KOPT-K1 (cell line): ENCODE measurements around the gene PLIN3.
"Not testable (repeated sequence)": the region's sequence is repeated elsewhere in the genome, so short reads cannot be mapped to it uniquely, and the experiment has no call there.

Experiments
- H3K27ac ChIP-seq: fragments of 200-600 bp; sonication (generic); 2 replicates; pipeline ENCODE4 v1.5.1; 2016; ENCODE audit warnings: antibody characterized with exemption, mild to moderate bottlenecking, low read depth, low read length; ENCODE audit not compliant: poor library complexity, severe bottlenecking
- H3K36me3 ChIP-seq: fragments of 200-600 bp; sonication (generic); 2 replicates; pipeline ENCODE4 v1.5.1; 2017; ENCODE audit warnings: antibody characterized with exemption, mild to moderate bottlenecking, low read length, moderate library complexity; ENCODE audit not compliant: insufficient read depth
- H3K9me3 ChIP-seq: fragments of 200-600 bp; sonication (generic); 2 replicates; pipeline ENCODE4 v1.5.1; 2017; ENCODE audit warnings: antibody characterized with exemption, low read length, mild to moderate bottlenecking; ENCODE audit not compliant: insufficient read depth, poor library complexity, severe bottlenecking

Gene PLIN3

GRCh38 chr19:4792019-4792865 is 75.2 kb downstream of the PLIN3 start:
- H3K36me3 ChIP-seq, result peaks cover 45% of the 10 kb centered on the region
- H3K9me3 ChIP-seq, result not testable (repeated sequence)
- H3K27ac ChIP-seq, result peak overlapping the region; percentile 91

DNA sequence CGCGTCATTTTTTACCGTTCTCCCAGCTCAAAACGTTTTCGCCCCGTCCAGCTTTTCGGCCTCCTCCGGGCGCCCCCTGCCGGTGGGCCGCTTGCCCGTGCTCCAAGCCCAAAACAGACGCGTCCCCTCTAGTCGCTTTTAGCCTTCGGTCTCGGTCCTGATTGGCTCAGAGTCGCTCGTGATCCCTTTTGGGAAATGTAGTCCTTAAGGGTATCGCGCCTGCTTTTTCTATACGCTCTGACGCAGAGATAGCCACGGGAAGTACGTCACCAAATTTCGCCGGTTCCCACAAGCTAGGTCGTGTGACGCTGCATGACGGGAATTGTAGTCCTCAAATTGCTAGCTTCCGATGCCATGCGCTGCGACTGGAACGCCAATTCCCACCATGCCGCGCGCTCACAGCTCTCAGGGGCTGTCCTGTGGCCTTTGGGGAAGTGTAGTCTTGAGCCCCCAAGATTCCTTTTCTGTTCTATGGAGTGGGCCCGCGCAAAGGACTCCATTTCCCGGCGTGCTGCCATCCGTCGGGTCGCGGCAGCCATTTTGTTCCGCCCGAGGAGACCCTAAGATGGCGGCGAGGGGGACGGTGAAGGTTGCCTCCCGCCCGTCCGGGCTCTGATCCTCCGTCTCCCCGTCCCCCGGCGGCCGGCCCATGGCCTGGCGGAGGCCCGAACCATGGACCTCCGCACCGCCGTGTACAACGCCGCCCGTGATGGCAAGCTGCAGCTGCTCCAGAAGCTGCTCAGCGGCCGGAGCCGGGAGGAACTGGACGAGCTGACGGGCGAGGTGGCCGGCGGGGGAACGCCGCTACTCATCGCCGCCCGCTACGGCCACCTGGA is 76.1 kb downstream of the PLIN3 start, which contains the start of gene FEM1A:
Gene FEM1A (plus strand): TSS at position 552 of the 836 bp plus-strand sequence. CDS start 121 bp downstream, at position 673.
- Histone ChIP-seq H3K9me3 (no peaks in the 10 kb centered on the region), H3K36me3 (peaks cover 37% of the 10 kb centered on the region), H3K27ac (peak within 1 kb of the TSS; percentile 91)
